H9 (cell line): ENCODE results near the gene IFT25. TPM values are rescaled to one million over a fixed set of nuclear protein-coding genes. Genes with fewer than 3 reads are reported as not detected.
"Not testable (repeated sequence)": the region's sequence is repeated elsewhere in the genome, so short reads cannot be mapped to it uniquely, and the experiment has no call there.

ENCODE experiments used
- DNase-seq: peaks from one replicate; pipeline ENCODE4 v3.0.0-alpha.2; 2017
- H2AFZ ChIP-seq: one replicate; pipeline ENCODE4 v1.6.1; 2013; ENCODE audit warnings: mild to moderate bottlenecking, low read length, control low read depth, moderate library complexity
- H2AK5ac ChIP-seq: 2 replicates; pipeline ENCODE4 v1.6.1; 2013; ENCODE audit warnings: low read length, control low read depth, mixed read lengths; ENCODE audit not compliant: insufficient read length
- H2BK120ac ChIP-seq: one replicate; pipeline ENCODE4 v1.6.1; 2013; ENCODE audit warnings: low read depth, mild to moderate bottlenecking, low read length, control low read depth, inconsistent platforms; ENCODE audit not compliant: poor library complexity, severe bottlenecking
- H2BK12ac ChIP-seq: 2 replicates; pipeline ENCODE4 v1.6.1; 2013; ENCODE audit warnings: low read length, control low read depth, mixed read lengths, low read depth; ENCODE audit not compliant: insufficient read length
- H2BK15ac ChIP-seq: 2 replicates; pipeline ENCODE4 v1.6.1; 2013; ENCODE audit warnings: low read depth, low read length, control low read depth
- H2BK20ac ChIP-seq: one replicate; pipeline ENCODE4 v1.6.1; 2013; ENCODE audit warnings: low read depth, mild to moderate bottlenecking, low read length, control low read depth, inconsistent platforms; ENCODE audit not compliant: poor library complexity, severe bottlenecking
- H2BK5ac ChIP-seq: 2 replicates; pipeline ENCODE4 v1.6.1; 2013; ENCODE audit warnings: low read length, control low read depth, mixed read lengths; ENCODE audit not compliant: insufficient read length
- H3K14ac ChIP-seq: 2 replicates; pipeline ENCODE4 v1.6.1; 2013; ENCODE audit warnings: low read length, control low read depth; ENCODE audit not compliant: insufficient read depth
- H3K18ac ChIP-seq: 2 replicates; pipeline ENCODE4 v1.6.1; 2013; ENCODE audit warnings: low read depth, mild to moderate bottlenecking, mixed read lengths, low read length, control low read depth; ENCODE audit not compliant: insufficient read length
- H3K23ac ChIP-seq: 2 replicates; pipeline ENCODE4 v1.6.1; 2013; ENCODE audit warnings: low read length, control low read depth, mixed read lengths, low read depth; ENCODE audit not compliant: insufficient read length
- H3K23me2 ChIP-seq: 2 replicates; pipeline ENCODE4 v1.6.1; 2013; ENCODE audit warnings: low read depth, mild to moderate bottlenecking, mixed read lengths, low read length, control low read depth; ENCODE audit not compliant: insufficient read length, poor library complexity, severe bottlenecking
- H3K27ac ChIP-seq: 2 replicates; pipeline ENCODE4 v1.5.1; 2013; ENCODE audit warnings: low read length, control low read depth, mixed read lengths, low read depth; ENCODE audit not compliant: insufficient read length
- H3K27me3 ChIP-seq: 2 replicates; pipeline ENCODE4 v1.6.1; 2013; ENCODE audit warnings: low read length, control low read depth, inconsistent platforms; ENCODE audit not compliant: insufficient read depth
- H3K4ac ChIP-seq: 2 replicates; pipeline ENCODE4 v1.6.1; 2013; ENCODE audit warnings: low read depth, mild to moderate bottlenecking, control low read depth, inconsistent platforms, low read length, moderate library complexity
- H3K4me1 ChIP-seq: 2 replicates; pipeline ENCODE4 v1.6.1; 2013; ENCODE audit warnings: low read length, control low read depth, inconsistent platforms; ENCODE audit not compliant: insufficient read depth
- H3K4me2 ChIP-seq: 2 replicates; pipeline ENCODE4 v1.6.1; 2013; ENCODE audit warnings: low read length, control low read depth, mixed read lengths; ENCODE audit not compliant: insufficient read length, insufficient read depth
- H3K56ac ChIP-seq: 2 replicates; pipeline ENCODE4 v1.6.1; 2013; ENCODE audit warnings: low read depth, mild to moderate bottlenecking, mixed read lengths, low read length, control low read depth; ENCODE audit not compliant: insufficient read length
- H3K79me1 ChIP-seq: 2 replicates; pipeline ENCODE4 v1.6.1; 2013; ENCODE audit warnings: low read depth, mild to moderate bottlenecking, moderate library complexity, low read length, control low read depth, inconsistent platforms; ENCODE audit not compliant: insufficient read depth, poor library complexity, severe bottlenecking
- H3K79me2 ChIP-seq: 2 replicates; pipeline ENCODE4 v1.6.1; 2013; ENCODE audit warnings: low read length, control low read depth, inconsistent platforms; ENCODE audit not compliant: insufficient read depth
- H3K9ac ChIP-seq: 2 replicates; pipeline ENCODE4 v1.6.1; 2013; ENCODE audit warnings: low read length, control low read depth, mixed read lengths; ENCODE audit not compliant: insufficient read length; ENCODE audit errors: extremely low read depth
- H3K9me3 ChIP-seq: one replicate; pipeline ENCODE4 v1.6.1; 2013; ENCODE audit warnings: low read depth, low read length, inconsistent platforms; ENCODE audit not compliant: control insufficient read depth
- H3T11ph ChIP-seq: one replicate; pipeline ENCODE4 v1.6.1; 2013; ENCODE audit warnings: mild to moderate bottlenecking, low read length, control low read depth, inconsistent platforms
- H4K20me1 ChIP-seq: one replicate; pipeline ENCODE4 v1.6.1; 2013; ENCODE audit not compliant: control insufficient read depth, insufficient read length, insufficient read depth
- H4K5ac ChIP-seq: 2 replicates; pipeline ENCODE4 v1.6.1; 2013; ENCODE audit warnings: low read depth, mild to moderate bottlenecking, mixed read lengths, low read length, control low read depth; ENCODE audit not compliant: insufficient read length
- H4K8ac ChIP-seq: replicated peaks from 2 replicates; pipeline ENCODE4 v1.6.1; 2013; ENCODE audit warnings: low read length, control low read depth, mixed read lengths, low read depth; ENCODE audit not compliant: insufficient read length
- H4K91ac ChIP-seq: 2 replicates; pipeline ENCODE4 v1.6.1; 2013; ENCODE audit warnings: low read depth, mild to moderate bottlenecking, moderate library complexity, mixed read lengths, low read length, control low read depth; ENCODE audit not compliant: insufficient read length
- H3K27ac Mint-ChIP-seq, 3 experiments: 2 replicates in 2 of 3; 3 replicates in 1 of 3; pipeline ENCODE4 v1.8.0; 2020 to 2021; ENCODE audit warnings: mixed read lengths in 3 of 3, mild to moderate bottlenecking in 1 of 3, moderate library complexity in 1 of 3
- H3K27me3 Mint-ChIP-seq: 2 replicates; pipeline ENCODE4 v1.8.0; 2021; ENCODE audit warnings: low read depth, mild to moderate bottlenecking, moderate library complexity, mixed read lengths
- H3K36me3 Mint-ChIP-seq, 3 experiments: 2 replicates in 2 of 3; 3 replicates in 1 of 3; pipeline ENCODE4 v1.8.0; 2020 to 2021; ENCODE audit warnings: low read depth in 3 of 3, mixed read lengths in 3 of 3; ENCODE audit not compliant: insufficient read depth in 1 of 3
- H3K4me1 Mint-ChIP-seq, 2 experiments: 2 replicates each; pipeline ENCODE4 v1.8.0; 2020; ENCODE audit warnings: mixed read lengths in 2 of 2
- H3K4me3 Mint-ChIP-seq, 2 experiments: 2 replicates in 1 of 2; 3 replicates in 1 of 2; pipeline ENCODE4 v1.8.0; 2020 to 2021; ENCODE audit warnings: mild to moderate bottlenecking in 2 of 2, mixed read lengths in 2 of 2, moderate library complexity in 1 of 2
- H3K9me3 Mint-ChIP-seq, 2 experiments: 2 replicates in 1 of 2; 3 replicates in 1 of 2; pipeline ENCODE4 v1.8.0; 2020; ENCODE audit warnings: mild to moderate bottlenecking in 2 of 2, mixed read lengths in 2 of 2, moderate library complexity in 1 of 2
- WGBS: extraction: QIAGEN DNeasy Blood & Tissue Kit; methylation state at CpG from one replicate; pipeline ENCODE4 v1.1.7; 2013; ENCODE audit warnings: missing lambda C conversion rate, low lambda C conversion rate, mixed read lengths; ENCODE audit not compliant: insufficient read length; ENCODE audit errors: extremely low coverage; 5-methylcytosine and 5-hydroxymethylcytosine counted together
- long read RNA-seq: library from polyadenylated mRNA; unstranded; transcript quantifications from one replicate; pipeline ENCODE4 v2.0.0, GENCODE V29; 2020
- total RNA-seq: library from RNA; stranded (reverse); gene quantifications from 2 replicates; pipeline ENCODE4 v1.2.1, GENCODE V29; 2021
- TF ChIP-seq, protein P1 (sequence below): fragments of 200-600 bp; sonication (generic); conservative IDR thresholded peaks from 3 replicates; pipeline ENCODE4 v1.8.0; 2021; ENCODE audit warnings: antibody characterized with exemption, mild to moderate bottlenecking

Gene IFT25
- 33.6 and 36.8 TPM in 2 replicates for total RNA-seq
- long read RNA-seq, transcript HSPB11-201 (6 exons, 915 nt) = major isoform, 16 of 25 reads
- long read RNA-seq, partial matches to known transcripts = 3 of 25 reads
- long read RNA-seq, other reads (novel, unspliced or antisense) = 4 of 25 reads

DNA sequence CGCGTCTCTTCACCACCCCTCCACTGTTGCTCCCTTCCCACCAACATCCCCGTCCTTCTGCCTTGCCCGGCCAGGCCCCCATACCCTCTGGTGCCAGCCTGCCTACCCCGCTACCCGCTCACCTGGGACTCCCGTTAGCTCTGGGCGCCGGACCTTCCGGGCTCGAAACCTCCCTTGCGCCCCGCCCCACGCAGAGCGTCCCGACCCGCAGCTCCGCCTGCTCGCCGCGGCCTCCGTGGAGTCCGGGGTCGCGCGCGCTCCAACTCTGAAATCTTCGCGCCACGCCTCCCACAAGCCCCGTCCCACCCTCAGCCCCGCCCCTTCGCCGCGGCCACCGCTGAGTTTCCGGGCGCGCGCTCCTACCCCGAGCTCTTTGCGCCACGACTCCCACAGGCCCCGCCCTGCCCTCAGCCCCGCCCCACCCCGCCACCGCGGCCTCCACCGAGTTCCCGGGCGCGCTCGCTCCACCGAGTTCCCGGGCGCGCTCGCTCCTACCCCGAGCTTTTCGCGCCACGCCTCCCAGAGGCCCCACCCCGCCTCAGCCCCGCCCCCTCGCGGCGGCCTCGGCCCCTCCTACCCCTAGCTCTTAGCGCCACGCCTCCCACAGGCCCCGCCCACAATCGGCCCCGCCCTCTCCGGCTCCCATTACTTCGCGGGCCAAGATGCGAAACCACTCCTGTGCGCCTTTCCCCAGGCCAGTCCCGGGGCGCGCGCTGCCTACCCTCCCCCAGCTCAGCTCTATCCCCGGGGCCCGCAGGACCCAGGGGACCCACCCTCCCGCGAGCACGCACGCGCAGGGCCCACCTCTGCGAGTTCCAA, at the start of gene IFT25:
IFT25 (minus strand) TSS at position 267 of the 819 bp plus-strand sequence. CDS start 5,617 bp downstream, outside the sequence.
- Histone ChIP-seq H3K23ac (no peak within 1 kb of the TSS), H3K14ac (peak within 1 kb of the TSS; percentile 83), H2AFZ (no peak within 1 kb of the TSS), H3K79me1 (no peaks in the 10 kb centered on the region), H3K56ac (no peak within 1 kb of the TSS), H3K4me1 (peaks cover 5% of the 10 kb centered on the region), H3K4ac (no peak within 1 kb of the TSS), H3K9me3 (no peaks in the 10 kb centered on the region), H2BK15ac (no peak within 1 kb of the TSS), H2BK20ac (no peak within 1 kb of the TSS), H2BK12ac (no peak within 1 kb of the TSS), H3T11ph (no peak within 1 kb of the TSS), H3K18ac (no peak within 1 kb of the TSS), H4K5ac (no peak within 1 kb of the TSS), H3K27ac (no peak within 1 kb of the TSS), H2BK5ac (no peak within 1 kb of the TSS), H4K91ac (no peak within 1 kb of the TSS), H3K23me2 (peaks cover 13% of the 10 kb centered on the region), H4K20me1 (no peaks in the 10 kb centered on the region), H3K27me3 (no peaks in the 10 kb centered on the region), H4K8ac (no peak within 1 kb of the TSS), H2BK120ac (no peak within 1 kb of the TSS), H3K9ac (no peak within 1 kb of the TSS), H3K4me2 (peak within 1 kb of the TSS; percentile 94), H2AK5ac (no peak within 1 kb of the TSS), H3K79me2 (no peaks in the 10 kb centered on the region; the same call in 1 of the 2 replicates)
- peak; percentile 95 for DNase-seq
- TF ChIP-seq, protein P1, sequence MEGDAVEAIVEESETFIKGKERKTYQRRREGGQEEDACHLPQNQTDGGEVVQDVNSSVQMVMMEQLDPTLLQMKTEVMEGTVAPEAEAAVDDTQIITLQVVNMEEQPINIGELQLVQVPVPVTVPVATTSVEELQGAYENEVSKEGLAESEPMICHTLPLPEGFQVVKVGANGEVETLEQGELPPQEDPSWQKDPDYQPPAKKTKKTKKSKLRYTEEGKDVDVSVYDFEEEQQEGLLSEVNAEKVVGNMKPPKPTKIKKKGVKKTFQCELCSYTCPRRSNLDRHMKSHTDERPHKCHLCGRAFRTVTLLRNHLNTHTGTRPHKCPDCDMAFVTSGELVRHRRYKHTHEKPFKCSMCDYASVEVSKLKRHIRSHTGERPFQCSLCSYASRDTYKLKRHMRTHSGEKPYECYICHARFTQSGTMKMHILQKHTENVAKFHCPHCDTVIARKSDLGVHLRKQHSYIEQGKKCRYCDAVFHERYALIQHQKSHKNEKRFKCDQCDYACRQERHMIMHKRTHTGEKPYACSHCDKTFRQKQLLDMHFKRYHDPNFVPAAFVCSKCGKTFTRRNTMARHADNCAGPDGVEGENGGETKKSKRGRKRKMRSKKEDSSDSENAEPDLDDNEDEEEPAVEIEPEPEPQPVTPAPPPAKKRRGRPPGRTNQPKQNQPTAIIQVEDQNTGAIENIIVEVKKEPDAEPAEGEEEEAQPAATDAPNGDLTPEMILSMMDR = no peak
- H3K4me1 Mint-ChIP-seq = peaks cover 47 to 59% of the 10 kb centered on the region in 2 experiments
- H3K9me3 Mint-ChIP-seq = no peaks in the 10 kb centered on the region
- WGBS = no CpG with 5 or more reads among the region's 90 CpGs
- peak within 1 kb of the TSS; percentile 51 to 87 (median 85); a peak in 5 of 7 replicates for H3K27ac Mint-ChIP-seq
- H3K4me3 Mint-ChIP-seq = peak within 1 kb of the TSS; percentile 91 to 97
- H3K36me3 Mint-ChIP-seq = peaks cover 0 to 9% (median 0%) of the 10 kb centered on the region in 3 experiments; a peak in 3 of 7 replicates
- no peaks in the 10 kb centered on the region; the same call in none of the 2 replicates for H3K27me3 Mint-ChIP-seq

GRCh38 chr1:53994516-53994915, 49.0 kb upstream of the IFT25 start:
- H3K4me1 ChIP-seq, H3K9me3 Mint-ChIP-seq, H4K91ac ChIP-seq, H3T11ph ChIP-seq, H4K8ac ChIP-seq, H3K79me1 ChIP-seq, H3K36me3 Mint-ChIP-seq, H3K18ac ChIP-seq, H3K4me2 ChIP-seq, H3K14ac ChIP-seq, H3K4ac ChIP-seq, H4K20me1 ChIP-seq, H2BK15ac ChIP-seq, H3K23ac ChIP-seq, H2BK20ac ChIP-seq, H3K9ac ChIP-seq, H2BK120ac ChIP-seq, H3K9me3 ChIP-seq, H3K79me2 ChIP-seq, H3K4me1 Mint-ChIP-seq, H2AK5ac ChIP-seq, H3K27ac Mint-ChIP-seq, DNase-seq, H3K4me3 Mint-ChIP-seq, H4K5ac ChIP-seq, H3K23me2 ChIP-seq, H3K56ac ChIP-seq, H2BK5ac ChIP-seq, H3K27me3 Mint-ChIP-seq, H2AFZ ChIP-seq, H3K27me3 ChIP-seq, H3K27ac ChIP-seq, H2BK12ac ChIP-seq: not testable (repeated sequence)
- WGBS = no CpG with 5 or more reads among the region's 2 CpGs
